ENCODE data around the gene LAMC2.

GRCh38 chr1:183161391-183161790 lies 24.7 kb upstream of the LAMC2 start:
- no peak for TF ChIP-seq CTCF (conservative IDR thresholded peaks at IDR 0.05; ENCODE audit: low read depth, low read length)
- no peak for TF ChIP-seq EZH2 (IDR thresholded peaks at IDR 0.05; ENCODE audit: borderline replicate concordance, low read depth, low read length, poor library complexity, severe bottlenecking)

Measured in A673 (cell line).